H1 (cell line): ENCODE results near the gene TUT4. TPM values are rescaled to one million over a fixed set of nuclear protein-coding genes. Genes with fewer than 3 reads are reported as not detected.

Source experiments
- polyA plus RNA-seq, 7 experiments: library from polyadenylated mRNA; depleted of rRNA in 3 of 7; stranded (reverse) in 5 of 7; unstranded in 2 of 7; fragments of >200 nt in 5 of 7; fragments of 200-250 nt in 2 of 7; gene quantifications; 1 replicate in 5 of 7; 2 replicates in 1 of 7; 4 replicates in 1 of 7; pipeline versions ENCODE4 v1.2.1 to v1.2.3, GENCODE V29; 2011 to 2013; ENCODE audit warnings: missing spikeins in 2 of 7, mixed read lengths in 2 of 7
- total RNA-seq: library from RNA; stranded (reverse); fragmentation: NEBNext Ultra II Directional; extraction: Animal tissue kit (Norgen Biotek cat#: 25700); gene quantifications from 2 replicates; pipeline ENCODE4 v1.2.1, GENCODE V29; 2021

TUT4 gene
- total and polyA plus RNA-seq, 2 of the 8 experiments (the other 6 are each of a cell fraction or from before 2014, with no cell fraction given), result 54.5 to 63.3 TPM

Other genes with a start within 250 kb of the TUT4 start
- gene CC2D1B, start 186.9 kb downstream of the TUT4 start, total RNA-seq, result 13.1 and 13.8 TPM in 2 replicates
- gene CC2D1B, start 186.9 kb downstream of the TUT4 start, polyA plus RNA-seq (2011; rRNA removed), result 7.4 and 9.2 TPM in 2 replicates
- gene ORC1, start 148.7 kb downstream of the TUT4 start, total RNA-seq, result 49.0 and 49.7 TPM in 2 replicates
- 32.4 and 36.9 TPM in 2 replicates for gene ORC1, start 148.7 kb downstream of the TUT4 start, polyA plus RNA-seq (2011; rRNA removed)
- gene PRPF38A, start 148.5 kb downstream of the TUT4 start, total RNA-seq, result 70.6 and 76.2 TPM in 2 replicates
- 25.6 and 25.7 TPM in 2 replicates for gene PRPF38A, start 148.5 kb downstream of the TUT4 start, polyA plus RNA-seq (2011; rRNA removed)
- gene GPX7, start 49.3 kb upstream of the TUT4 start, total RNA-seq, result 12.2 and 13.0 TPM in 2 replicates
- gene GPX7, start 49.3 kb upstream of the TUT4 start, polyA plus RNA-seq (2011; rRNA removed), result 30.9 and 37.5 TPM in 2 replicates
- 0.50 and 0.74 TPM in 2 replicates for gene SHISAL2A, start 80.1 kb upstream of the TUT4 start, total RNA-seq
- gene SHISAL2A, start 80.1 kb upstream of the TUT4 start, polyA plus RNA-seq (2011; rRNA removed), result 1.8 and 2.1 TPM in 2 replicates
- gene COA7, start 145.3 kb upstream of the TUT4 start, total RNA-seq, result 61.8 and 62.6 TPM in 2 replicates
- gene COA7, start 145.3 kb upstream of the TUT4 start, polyA plus RNA-seq (2011; rRNA removed), result 17.0 and 23.2 TPM in 2 replicates
- 20.9 and 21.4 TPM in 2 replicates for gene ZYG11B, start 173.4 kb upstream of the TUT4 start, total RNA-seq
- 4.4 TPM in 2 replicates for gene ZYG11B, start 173.4 kb upstream of the TUT4 start, polyA plus RNA-seq (2011; rRNA removed)